HL-60/S4 treated with retinoic acid at 250 ng/mL for 4 days and 3 days (cell line): ENCODE data around the gene TRIM74.
"Not testable (repeated sequence)": the region's sequence is repeated elsewhere in the genome, so short reads cannot be mapped to it uniquely, and the experiment has no call there.

ENCODE experiments used
- in situ Hi-C: fragments of 300-500 bp; cut with MboI; formaldehyde crosslinking; loops from 2 replicates; pipeline ENCODE4 v1.7.0; 2022; ENCODE audit warnings: low sequenced_read_pairs

TRIM74 gene

DNA sequence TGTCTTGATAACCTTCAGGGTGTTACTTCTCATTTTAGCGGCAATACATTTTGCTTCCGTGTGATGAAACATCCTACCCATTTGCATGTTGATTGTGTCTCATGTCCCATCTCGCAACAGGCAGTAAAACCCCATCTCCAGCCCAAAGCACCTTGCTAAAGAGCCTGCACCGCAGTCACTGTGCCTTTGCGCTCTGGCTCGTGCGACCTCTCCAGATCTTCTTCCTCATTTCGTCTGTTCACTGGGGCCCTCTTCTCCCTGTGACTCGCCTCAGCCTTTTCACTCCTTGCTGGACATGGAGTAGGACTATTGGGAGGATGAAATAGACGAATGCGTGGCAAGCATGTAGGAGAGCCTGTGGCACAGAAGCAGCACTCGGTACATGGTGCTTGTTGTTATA is 57.9 kb downstream of the TRIM74 start:
- in situ Hi-C loops, result not testable (repeated sequence)
